ENCODE measurements around the gene MAT2A.

Gene MAT2A

GRCh38 chr2:85578243-85579180, 39.5 kb downstream of the MAT2A start:
- peak overlapping the region; percentile 97 to 98 for H3K27ac Mint-ChIP-seq
- peaks cover 49% of the 10 kb centered on the region for H3K4me1 Mint-ChIP-seq

GRCh38 chr2:85579266-85579935, 40.4 kb downstream of the MAT2A start:
- ATAC-seq = no peak
- Mint-ChIP-seq H3K4me1 (peaks cover 54% of the 10 kb centered on the region), H3K9me3 (no peaks in the 10 kb centered on the region), H3K27me3 (no peaks in the 10 kb centered on the region), H3K4me3 (peak overlapping the region; percentile 85 to 98), H3K27ac (peak overlapping the region; percentile 52 to 77)
- no peak for DNase-seq

More at GRCh38 chr2:85578243-85579180, 39.5 kb downstream of the MAT2A start:
- H3K27me3 Mint-ChIP-seq = no peaks in the 10 kb centered on the region
- DNase-seq (peak in 1 of 2 donors; percentile 27), ATAC-seq (peak; percentile 65)
- no peaks in the 10 kb centered on the region for H3K9me3 Mint-ChIP-seq
- peak overlapping the region; percentile 85 to 98 for H3K4me3 Mint-ChIP-seq

GRCh38 chr2:85580206-85580605, 41.2 kb downstream of the MAT2A start:
- no peak for DNase-seq
- Mint-ChIP-seq H3K27ac (peak overlapping the region in 1 of 2 donors; percentile 76), H3K9me3 (no peaks in the 10 kb centered on the region), H3K4me3 (peak overlapping the region; percentile 65 to 98), H3K4me1 (peaks cover 61% of the 10 kb centered on the region), H3K27me3 (no peaks in the 10 kb centered on the region)
- ATAC-seq = no peak

GRCh38 chr2:85582492-85582891, 43.5 kb downstream of the MAT2A start:
- H3K27ac Mint-ChIP-seq = no peak overlapping the region
- no peak for DNase-seq
- H3K4me1 Mint-ChIP-seq = peaks cover 68% of the 10 kb centered on the region
- no peaks in the 10 kb centered on the region for H3K27me3 Mint-ChIP-seq
- ATAC-seq = no peak
- no peak overlapping the region for H3K4me3 Mint-ChIP-seq
- H3K9me3 Mint-ChIP-seq = no peaks in the 10 kb centered on the region

GRCh38 chr2:85583667-85584353, 44.8 kb downstream of the MAT2A start:
- DNase-seq (peak in 1 of 2 donors; percentile 30), ATAC-seq (peak; percentile 62)
- peaks cover 73% of the 10 kb centered on the region for H3K4me1 Mint-ChIP-seq
- H3K27me3 Mint-ChIP-seq = no peaks in the 10 kb centered on the region
- H3K9me3 Mint-ChIP-seq = no peaks in the 10 kb centered on the region
- H3K4me3 Mint-ChIP-seq = peak overlapping the region; percentile 82 to 87
- peak overlapping the region; percentile 42 to 66 for H3K27ac Mint-ChIP-seq

- Mint-ChIP-seq H3K27ac (peak within 1 kb of the TSS; percentile 81 to 88), H3K4me3 (peak within 1 kb of the TSS; percentile 82 to 87), H3K4me1 (peaks cover 68% of the 10 kb centered on the region), H3K9me3 (no peaks in the 10 kb centered on the region), H3K27me3 (no peaks in the 10 kb centered on the region)
- peak; percentile 14 for DNase-seq
- ATAC-seq = peak; percentile 56
Measured at GRCh38 chr2:85584354-85584856, 45.4 kb downstream of the MAT2A start, which contains the start of gene VAMP5. Gene VAMP5, plus strand, starts transcription at chr2:85584431. Its CDS starts 60 bp downstream, at chr2:85584491.

- ATAC-seq = peak; percentile 76
- H3K4me1 Mint-ChIP-seq = peaks cover 66% of the 10 kb centered on the region
- H3K27me3 Mint-ChIP-seq = no peaks in the 10 kb centered on the region
- peak overlapping the region; percentile 82 to 87 for H3K4me3 Mint-ChIP-seq
- H3K9me3 Mint-ChIP-seq = no peaks in the 10 kb centered on the region
- DNase-seq = peak; percentile 15 to 26
- peak overlapping the region; percentile 81 to 88 for H3K27ac Mint-ChIP-seq
Measured at GRCh38 chr2:85584857-85585780, 46.2 kb downstream of the MAT2A start.

- H3K27ac Mint-ChIP-seq = peak overlapping the region in 1 of 2 donors; percentile 88
- no peaks in the 10 kb centered on the region for H3K27me3 Mint-ChIP-seq
- peak overlapping the region; percentile 82 to 87 for H3K4me3 Mint-ChIP-seq
- H3K9me3 Mint-ChIP-seq = no peaks in the 10 kb centered on the region
- peaks cover 64% of the 10 kb centered on the region for H3K4me1 Mint-ChIP-seq
- no peak for ATAC-seq
- DNase-seq = no peak
Measured at GRCh38 chr2:85585781-85586105, 46.8 kb downstream of the MAT2A start.

GRCh38 chr2:85588236-85588635, 49.3 kb downstream of the MAT2A start:
- Mint-ChIP-seq H3K27ac (peak overlapping the region in 1 of 2 donors; percentile 14), H3K27me3 (no peaks in the 10 kb centered on the region), H3K9me3 (no peaks in the 10 kb centered on the region), H3K4me3 (no peak overlapping the region), H3K4me1 (peaks cover 53% of the 10 kb centered on the region)
- no peak for ATAC-seq
- DNase-seq = no peak

- Mint-ChIP-seq H3K4me3 (no peak overlapping the region), H3K9me3 (no peaks in the 10 kb centered on the region), H3K27me3 (no peaks in the 10 kb centered on the region), H3K27ac (peak overlapping the region in 1 of 2 donors; percentile 14), H3K4me1 (peaks cover 51% of the 10 kb centered on the region)
- DNase-seq (no peak), ATAC-seq (no peak)
Measured at GRCh38 chr2:85588645-85589044, 49.7 kb downstream of the MAT2A start.

- no peak for ATAC-seq
- Mint-ChIP-seq H3K27me3 (no peaks in the 10 kb centered on the region), H3K27ac (no peak overlapping the region), H3K4me1 (peaks cover 51% of the 10 kb centered on the region), H3K9me3 (no peaks in the 10 kb centered on the region), H3K4me3 (no peak overlapping the region)
- no peak for DNase-seq
Measured at GRCh38 chr2:85589181-85589580, 50.2 kb downstream of the MAT2A start.

GRCh38 chr2:85589982-85590791, 51.2 kb downstream of the MAT2A start:
- Mint-ChIP-seq H3K4me3 (no peak overlapping the region), H3K4me1 (peaks cover 51% of the 10 kb centered on the region), H3K27ac (peak overlapping the region in 1 of 2 donors; percentile 81), H3K27me3 (no peaks in the 10 kb centered on the region), H3K9me3 (no peaks in the 10 kb centered on the region)
- no peak for DNase-seq
- no peak for ATAC-seq

- no peak for ATAC-seq
- Mint-ChIP-seq H3K27ac (no peak overlapping the region), H3K27me3 (no peaks in the 10 kb centered on the region), H3K4me1 (peaks cover 48% of the 10 kb centered on the region), H3K4me3 (no peak overlapping the region), H3K9me3 (no peaks in the 10 kb centered on the region)
- no peak for DNase-seq
Measured at GRCh38 chr2:85590950-85591349, 52.0 kb downstream of the MAT2A start.

- Mint-ChIP-seq H3K27me3 (no peaks in the 10 kb centered on the region), H3K9me3 (no peaks in the 10 kb centered on the region), H3K4me3 (no peak overlapping the region), H3K4me1 (peaks cover 52% of the 10 kb centered on the region), H3K27ac (peak overlapping the region in 1 of 2 donors; percentile 3)
- DNase-seq (no peak), ATAC-seq (no peak)
Measured at GRCh38 chr2:85591563-85591962, 52.6 kb downstream of the MAT2A start.
